HepG2 (cell line): ENCODE measurements around the gene QRICH2. TPM values are rescaled to one million over a fixed set of nuclear protein-coding genes. Genes with fewer than 3 reads are reported as not detected.

ENCODE experiments used
- IRF2 ChIP-seq: IDR thresholded peaks from 2 replicates; pipeline ENCODE4 v1.6.1; 2018; ENCODE audit warnings: missing genetic modification reagents, missing compliant biosample characterization
- JDP2 ChIP-seq: sonication (generic); formaldehyde crosslinking; IDR thresholded peaks from 2 replicates; pipeline ENCODE4 v1.8.1; 2022; ENCODE audit warnings: missing genetic modification reagents, borderline replicate concordance
- MBNL3 ChIP-seq: fragments of 250-450 bp; sonication (Bioruptor Pico); conservative IDR thresholded peaks from 2 replicates; pipeline ENCODE4 v1.8.0; 2022; ENCODE audit warnings: mild to moderate bottlenecking, inconsistent platforms
- NFYC ChIP-seq: IDR thresholded peaks from 2 replicates; pipeline ENCODE4 v1.6.1; 2016; ENCODE audit warnings: missing genetic modification reagents, missing compliant biosample characterization
- RFX5 ChIP-seq: IDR thresholded peaks from 2 replicates; pipeline ENCODE4 v1.6.1; 2011; ENCODE audit warnings: low read depth, low read length, improper control_type of control experiment
- SAP130 ChIP-seq: IDR thresholded peaks from 2 replicates; pipeline ENCODE4 v1.6.1; 2016; ENCODE audit warnings: low read depth
- ZBTB49 ChIP-seq: sonication (generic); formaldehyde crosslinking; IDR thresholded peaks from 2 replicates; pipeline ENCODE4 v1.4.0; 2020; ENCODE audit warnings: missing genetic modification reagents, borderline replicate concordance
- ZFP1 ChIP-seq: IDR thresholded peaks from 2 replicates; pipeline ENCODE4 v1.6.1; 2016
- ZKSCAN1 ChIP-seq: fragments of 150-350 bp; IDR thresholded peaks from 2 replicates; pipeline ENCODE4 v1.6.1; 2014; ENCODE audit warnings: low read length
- ZKSCAN5 ChIP-seq: sonication (generic); formaldehyde crosslinking; IDR thresholded peaks from 2 replicates; pipeline ENCODE4 v1.5.1; 2020; ENCODE audit warnings: mild to moderate bottlenecking, missing genetic modification reagents
- ZNF501 ChIP-seq: sonication (generic); formaldehyde crosslinking; IDR thresholded peaks from 2 replicates; pipeline ENCODE4 v1.5.1; 2020; ENCODE audit warnings: mild to moderate bottlenecking, moderate library complexity, missing genetic modification reagents
- ZNF629 ChIP-seq: sonication (generic); formaldehyde crosslinking; conservative IDR thresholded peaks from 2 replicates; pipeline ENCODE4 v1.5.0; 2020; ENCODE audit warnings: missing genetic modification reagents
- ZNF703 ChIP-seq: sonication (generic); formaldehyde crosslinking; IDR thresholded peaks from 2 replicates; pipeline ENCODE4 v1.5.1; 2020; ENCODE audit warnings: missing genetic modification reagents, mild to moderate bottlenecking, moderate library complexity, borderline replicate concordance
- ZNF710 ChIP-seq: sonication (generic); formaldehyde crosslinking; IDR thresholded peaks from 2 replicates; pipeline ENCODE4 v1.5.0; 2020; ENCODE audit warnings: mild to moderate bottlenecking, missing genetic modification reagents, borderline replicate concordance
- polyA plus RNA-seq, 8 experiments: library from polyadenylated mRNA; depleted of rRNA in 3 of 8; stranded (reverse) in 7 of 8; unstranded in 1 of 8; fragments of >200 nt; fragmentation: Illumina TruSeq in 4 of 8; extraction: Trizol in 4 of 8; gene quantifications; 2 replicates each; pipeline versions ENCODE4 v1.2.1 to v1.2.3, GENCODE V29; 2011 to 2016; ENCODE audit warnings: low read depth in 4 of 8, missing spikeins in 1 of 8, mixed read lengths in 1 of 8; ENCODE audit not compliant: insufficient read depth in 1 of 8
- total RNA-seq, 5 experiments: library from RNA; depleted of rRNA; stranded (reverse); fragments of >200 nt; fragmentation: Illumina TruSeq; extraction: Trizol; gene quantifications; 2 replicates each; pipeline ENCODE4 v1.2.3, GENCODE V29; 2016; ENCODE audit warnings: low read depth in 1 of 5
- TF ChIP-seq, protein P1 (sequence below): sonication (generic); formaldehyde crosslinking; IDR thresholded peaks from 2 replicates; pipeline ENCODE4 v1.4.0; 2020; ENCODE audit warnings: missing genetic modification reagents
- TF ChIP-seq, protein P2 (sequence below): IDR thresholded peaks from 2 replicates; pipeline ENCODE4 v1.6.1; 2016; ENCODE audit warnings: missing compliant biosample characterization, missing genetic modification reagents, borderline replicate concordance
- TF ChIP-seq, protein P3 (sequence below): IDR thresholded peaks from 2 replicates; pipeline ENCODE4 v1.6.1; 2016; ENCODE audit warnings: low read depth, control low read depth
- TF ChIP-seq, protein P4 (sequence below): sonication (generic); formaldehyde crosslinking; IDR thresholded peaks from 2 replicates; pipeline ENCODE4 v1.8.1; 2023; ENCODE audit warnings: mild to moderate bottlenecking, moderate library complexity, missing genetic modification reagents

Gene QRICH2
- total and polyA plus RNA-seq, 2 of the 13 experiments (the other 11 are each of a cell fraction or from before 2014, with no cell fraction given), result 3.7 to 5.7 TPM

- no peak for TF ChIP-seq ZKSCAN5 (CRISPR knock-in tag)
- 0 out of 2 replicates have a peak, but pooled peaks have one; percentile 51 for TF ChIP-seq ZNF710 (CRISPR knock-in tag)
- TF ChIP-seq ZKSCAN1, result no peak
- TF ChIP-seq JDP2 (CRISPR knock-in tag), result no peak
- TF ChIP-seq SAP130 (CRISPR knock-in tag), result peak; percentile 93
- TF ChIP-seq ZNF629 (CRISPR knock-in tag), result no peak
- TF ChIP-seq, protein P1, sequence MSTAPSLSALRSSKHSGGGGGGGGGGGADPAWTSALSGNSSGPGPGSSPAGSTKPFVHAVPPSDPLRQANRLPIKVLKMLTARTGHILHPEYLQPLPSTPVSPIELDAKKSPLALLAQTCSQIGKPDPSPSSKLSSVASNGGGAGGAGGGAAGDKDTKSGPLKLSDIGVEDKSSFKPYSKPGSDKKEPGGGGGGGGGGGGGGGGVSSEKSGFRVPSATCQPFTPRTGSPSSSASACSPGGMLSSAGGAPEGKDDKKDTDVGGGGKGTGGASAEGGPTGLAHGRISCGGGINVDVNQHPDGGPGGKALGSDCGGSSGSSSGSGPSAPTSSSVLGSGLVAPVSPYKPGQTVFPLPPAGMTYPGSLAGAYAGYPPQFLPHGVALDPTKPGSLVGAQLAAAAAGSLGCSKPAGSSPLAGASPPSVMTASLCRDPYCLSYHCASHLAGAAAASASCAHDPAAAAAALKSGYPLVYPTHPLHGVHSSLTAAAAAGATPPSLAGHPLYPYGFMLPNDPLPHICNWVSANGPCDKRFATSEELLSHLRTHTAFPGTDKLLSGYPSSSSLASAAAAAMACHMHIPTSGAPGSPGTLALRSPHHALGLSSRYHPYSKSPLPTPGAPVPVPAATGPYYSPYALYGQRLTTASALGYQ, result no peak; the same call in 1 of the 2 replicates
- TF ChIP-seq, protein P2, sequence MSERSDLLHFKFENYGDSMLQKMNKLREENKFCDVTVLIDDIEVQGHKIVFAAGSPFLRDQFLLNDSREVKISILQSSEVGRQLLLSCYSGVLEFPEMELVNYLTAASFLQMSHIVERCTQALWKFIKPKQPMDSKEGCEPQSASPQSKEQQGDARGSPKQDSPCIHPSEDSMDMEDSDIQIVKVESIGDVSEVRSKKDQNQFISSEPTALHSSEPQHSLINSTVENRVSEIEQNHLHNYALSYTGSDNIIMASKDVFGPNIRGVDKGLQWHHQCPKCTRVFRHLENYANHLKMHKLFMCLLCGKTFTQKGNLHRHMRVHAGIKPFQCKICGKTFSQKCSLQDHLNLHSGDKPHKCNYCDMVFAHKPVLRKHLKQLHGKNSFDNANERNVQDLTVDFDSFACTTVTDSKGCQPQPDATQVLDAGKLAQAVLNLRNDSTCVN (CRISPR knock-in tag), result no peak; the same call in none of the 2 replicates
- TF ChIP-seq IRF2 (CRISPR knock-in tag), result peak; percentile 58; the same call in 1 of the 2 replicates
- TF ChIP-seq NFYC (CRISPR knock-in tag), result no peak
- TF ChIP-seq, protein P3, sequence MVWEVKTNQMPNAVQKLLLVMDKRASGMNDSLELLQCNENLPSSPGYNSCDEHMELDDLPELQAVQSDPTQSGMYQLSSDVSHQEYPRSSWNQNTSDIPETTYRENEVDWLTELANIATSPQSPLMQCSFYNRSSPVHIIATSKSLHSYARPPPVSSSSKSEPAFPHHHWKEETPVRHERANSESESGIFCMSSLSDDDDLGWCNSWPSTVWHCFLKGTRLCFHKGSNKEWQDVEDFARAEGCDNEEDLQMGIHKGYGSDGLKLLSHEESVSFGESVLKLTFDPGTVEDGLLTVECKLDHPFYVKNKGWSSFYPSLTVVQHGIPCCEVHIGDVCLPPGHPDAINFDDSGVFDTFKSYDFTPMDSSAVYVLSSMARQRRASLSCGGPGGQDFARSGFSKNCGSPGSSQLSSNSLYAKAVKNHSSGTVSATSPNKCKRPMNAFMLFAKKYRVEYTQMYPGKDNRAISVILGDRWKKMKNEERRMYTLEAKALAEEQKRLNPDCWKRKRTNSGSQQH (CRISPR knock-in tag), result peak; percentile 88
- TF ChIP-seq ZFP1 (CRISPR knock-in tag), result peak; percentile 57
- no peak; the same call in 1 of the 2 replicates for TF ChIP-seq ZBTB49 (CRISPR knock-in tag)
- TF ChIP-seq ZNF703 (CRISPR knock-in tag), result no peak
- TF ChIP-seq, protein P4, sequence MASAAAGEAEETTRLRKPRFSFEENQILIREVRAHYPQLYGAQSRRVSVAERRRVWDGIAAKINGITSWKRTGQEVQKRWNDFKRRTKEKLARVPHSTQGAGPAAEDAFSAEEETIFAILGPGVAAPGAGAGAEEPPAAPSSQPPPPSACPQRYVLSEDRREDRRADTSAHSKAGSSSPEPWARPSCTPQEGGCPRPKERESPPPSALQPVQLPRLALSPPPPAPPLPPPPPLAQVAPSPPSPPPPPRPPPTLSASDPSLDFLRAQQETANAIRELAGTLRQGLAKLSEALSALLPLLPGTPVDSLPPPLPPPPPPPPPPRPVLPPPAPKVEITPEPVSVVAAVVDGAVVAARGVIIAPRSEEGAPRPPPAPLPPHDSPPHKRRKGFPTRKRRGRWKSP, result no peak; the same call in 1 of the 2 replicates
- TF ChIP-seq RFX5, result no peak
- TF ChIP-seq ZNF501, result no peak
- no peak for TF ChIP-seq MBNL3 (CRISPR knock-in tag)
Measured at GRCh38 chr17:76252040-76252954, 55.8 kb downstream of the QRICH2 start (continued).
